GM21619 (cell line): ENCODE data around the gene VPS13C.

ENCODE experiments used
- ATAC-seq: cut with Tn5 transposase; IDR thresholded peaks from one replicate; pipeline ENCODE4 v1.9.1; 2021; ENCODE audit not compliant: unreplicated experiment

Gene VPS13C, protein sequence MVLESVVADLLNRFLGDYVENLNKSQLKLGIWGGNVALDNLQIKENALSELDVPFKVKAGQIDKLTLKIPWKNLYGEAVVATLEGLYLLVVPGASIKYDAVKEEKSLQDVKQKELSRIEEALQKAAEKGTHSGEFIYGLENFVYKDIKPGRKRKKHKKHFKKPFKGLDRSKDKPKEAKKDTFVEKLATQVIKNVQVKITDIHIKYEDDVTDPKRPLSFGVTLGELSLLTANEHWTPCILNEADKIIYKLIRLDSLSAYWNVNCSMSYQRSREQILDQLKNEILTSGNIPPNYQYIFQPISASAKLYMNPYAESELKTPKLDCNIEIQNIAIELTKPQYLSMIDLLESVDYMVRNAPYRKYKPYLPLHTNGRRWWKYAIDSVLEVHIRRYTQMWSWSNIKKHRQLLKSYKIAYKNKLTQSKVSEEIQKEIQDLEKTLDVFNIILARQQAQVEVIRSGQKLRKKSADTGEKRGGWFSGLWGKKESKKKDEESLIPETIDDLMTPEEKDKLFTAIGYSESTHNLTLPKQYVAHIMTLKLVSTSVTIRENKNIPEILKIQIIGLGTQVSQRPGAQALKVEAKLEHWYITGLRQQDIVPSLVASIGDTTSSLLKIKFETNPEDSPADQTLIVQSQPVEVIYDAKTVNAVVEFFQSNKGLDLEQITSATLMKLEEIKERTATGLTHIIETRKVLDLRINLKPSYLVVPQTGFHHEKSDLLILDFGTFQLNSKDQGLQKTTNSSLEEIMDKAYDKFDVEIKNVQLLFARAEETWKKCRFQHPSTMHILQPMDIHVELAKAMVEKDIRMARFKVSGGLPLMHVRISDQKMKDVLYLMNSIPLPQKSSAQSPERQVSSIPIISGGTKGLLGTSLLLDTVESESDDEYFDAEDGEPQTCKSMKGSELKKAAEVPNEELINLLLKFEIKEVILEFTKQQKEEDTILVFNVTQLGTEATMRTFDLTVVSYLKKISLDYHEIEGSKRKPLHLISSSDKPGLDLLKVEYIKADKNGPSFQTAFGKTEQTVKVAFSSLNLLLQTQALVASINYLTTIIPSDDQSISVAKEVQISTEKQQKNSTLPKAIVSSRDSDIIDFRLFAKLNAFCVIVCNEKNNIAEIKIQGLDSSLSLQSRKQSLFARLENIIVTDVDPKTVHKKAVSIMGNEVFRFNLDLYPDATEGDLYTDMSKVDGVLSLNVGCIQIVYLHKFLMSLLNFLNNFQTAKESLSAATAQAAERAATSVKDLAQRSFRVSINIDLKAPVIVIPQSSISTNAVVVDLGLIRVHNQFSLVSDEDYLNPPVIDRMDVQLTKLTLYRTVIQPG (N-terminal part only)

DNA sequence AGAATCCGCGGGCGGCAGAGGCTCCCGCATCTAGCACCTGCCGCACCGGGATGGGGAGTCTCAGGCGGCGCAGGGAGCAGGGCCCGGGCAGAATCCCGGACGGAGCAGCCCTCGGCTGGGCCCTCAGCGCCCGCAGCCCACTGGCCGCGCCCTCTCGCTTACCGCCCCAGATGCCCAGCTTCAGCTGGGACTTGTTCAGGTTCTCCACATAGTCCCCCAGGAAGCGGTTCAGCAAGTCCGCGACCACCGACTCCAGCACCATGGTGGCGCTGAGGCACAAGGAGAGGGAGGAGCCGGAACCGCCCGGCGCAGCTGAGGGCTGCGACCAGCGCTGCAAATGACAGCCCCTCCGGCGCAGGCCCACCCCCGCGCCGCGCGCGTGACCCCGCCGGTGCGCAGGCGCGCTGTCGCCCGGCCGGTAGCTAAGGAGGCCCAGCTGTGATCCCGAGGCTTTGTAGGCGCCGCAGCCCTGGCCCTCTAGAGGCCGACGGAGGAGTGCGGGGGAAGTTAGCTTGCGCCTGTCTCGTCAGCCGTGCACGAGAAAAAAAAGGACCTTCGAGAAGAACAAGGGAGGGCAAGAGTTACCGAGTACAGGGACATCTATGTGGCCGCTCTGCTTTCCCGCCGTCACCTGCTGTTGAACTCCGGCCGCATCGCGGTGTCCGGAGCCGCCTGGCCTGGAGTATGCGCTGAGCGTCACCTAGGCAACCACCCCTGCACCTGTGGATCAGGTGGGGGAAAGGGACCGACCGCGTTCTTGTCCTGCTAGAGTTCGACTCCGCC lies at the start of gene VPS13C:
Gene VPS13C (minus strand): TSS at position 335 of the 783 bp plus-strand sequence. CDS start 73 bp downstream, at position 262.
- ATAC-seq = peak; percentile 76

- no peak for ATAC-seq
These were observed 49.2 kb upstream of the VPS13C start for GRCh38 chr15:62109437-62109836.

DNA sequence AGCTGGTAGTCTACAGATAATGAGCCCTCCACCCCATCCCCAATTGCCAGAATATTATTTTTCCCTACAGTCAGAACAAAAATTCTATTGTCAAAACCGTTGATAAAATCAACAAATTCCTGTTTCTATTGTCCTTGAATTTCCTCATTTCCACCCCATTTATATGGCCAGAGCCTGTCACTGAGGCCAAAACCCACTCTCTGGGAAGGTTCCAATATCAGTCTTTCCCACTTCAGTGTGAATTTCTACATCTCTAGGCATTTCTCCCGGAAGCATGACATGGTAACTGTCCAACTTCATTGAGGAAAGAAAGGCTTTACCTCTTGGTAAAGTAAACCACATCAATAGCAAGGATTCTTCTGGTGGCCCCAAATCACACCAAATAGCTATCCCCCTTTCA lies 48.2 kb upstream of the VPS13C start:
- no peak for ATAC-seq

- no peak for ATAC-seq
These were observed 47.4 kb upstream of the VPS13C start for GRCh38 chr15:62107571-62108121.

DNA sequence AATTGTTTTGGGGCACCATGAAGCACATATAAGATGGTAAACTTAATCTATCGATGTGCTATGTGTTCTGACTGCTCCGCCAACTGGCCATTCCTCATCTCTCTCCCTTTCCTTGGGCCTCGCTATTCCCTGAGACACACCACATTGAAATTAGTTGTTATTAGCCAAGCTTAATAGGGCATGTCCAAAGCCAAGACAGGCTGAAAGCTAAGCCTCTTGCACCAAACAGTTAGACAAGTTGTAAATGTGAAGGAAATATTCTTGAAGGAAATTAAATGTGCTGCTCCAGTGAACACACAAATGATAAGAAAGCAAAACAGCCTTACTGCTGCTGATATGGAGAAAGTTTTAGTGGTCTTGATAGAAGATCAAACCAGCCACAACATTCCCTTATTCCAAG lies 45.8 kb upstream of the VPS13C start:
- ATAC-seq = no peak

DNA sequence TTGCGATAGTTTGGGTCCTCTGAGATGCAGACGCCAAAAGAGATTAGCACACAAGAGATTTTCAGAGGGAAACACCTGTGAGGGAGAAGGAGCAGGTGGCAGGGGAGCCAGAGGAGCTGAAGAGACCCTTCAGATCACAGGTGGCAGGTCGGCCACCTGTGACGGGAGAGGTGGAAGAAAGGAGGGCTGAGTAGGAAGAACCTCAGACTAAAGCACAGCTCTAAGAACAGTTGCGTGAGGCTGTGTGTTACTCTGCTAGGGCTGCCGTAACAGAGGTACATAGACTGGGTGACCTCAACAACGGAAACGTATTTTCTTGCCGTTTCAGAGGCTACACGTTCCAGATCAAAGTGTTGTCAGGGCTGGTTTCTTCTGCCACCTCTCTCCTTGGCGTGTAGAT lies 45.0 kb upstream of the VPS13C start:
- ATAC-seq = no peak

GRCh38 chr15:62104846-62105245 lies 44.6 kb upstream of the VPS13C start:
- no peak for ATAC-seq

- ATAC-seq = no peak
These were observed 44.2 kb upstream of the VPS13C start for GRCh38 chr15:62104401-62104800.

- no peak for ATAC-seq
These were observed 43.2 kb upstream of the VPS13C start for GRCh38 chr15:62103431-62103830.

GRCh38 chr15:62099094-62099601 lies 38.9 kb upstream of the VPS13C start:
- ATAC-seq = no peak

DNA sequence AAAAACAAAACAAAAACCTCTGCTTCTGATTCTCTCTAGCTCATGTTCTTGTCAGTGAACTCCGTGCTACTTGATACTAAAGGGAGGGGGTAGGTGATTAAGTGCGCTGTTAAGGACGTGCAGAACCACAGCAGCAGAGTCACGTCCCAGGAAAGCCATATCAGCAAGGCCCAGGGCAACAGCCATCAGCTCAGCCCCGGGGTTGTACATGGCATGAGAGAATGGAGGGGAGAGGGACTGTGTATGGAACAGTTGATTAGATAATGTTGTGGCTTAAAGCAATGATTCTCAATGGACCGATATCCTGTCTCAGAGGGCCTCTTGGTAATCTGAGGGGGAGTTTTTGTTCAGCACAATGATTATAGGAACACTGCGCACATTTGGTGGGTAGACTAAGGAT lies 34.1 kb upstream of the VPS13C start:
- no peak for ATAC-seq

DNA sequence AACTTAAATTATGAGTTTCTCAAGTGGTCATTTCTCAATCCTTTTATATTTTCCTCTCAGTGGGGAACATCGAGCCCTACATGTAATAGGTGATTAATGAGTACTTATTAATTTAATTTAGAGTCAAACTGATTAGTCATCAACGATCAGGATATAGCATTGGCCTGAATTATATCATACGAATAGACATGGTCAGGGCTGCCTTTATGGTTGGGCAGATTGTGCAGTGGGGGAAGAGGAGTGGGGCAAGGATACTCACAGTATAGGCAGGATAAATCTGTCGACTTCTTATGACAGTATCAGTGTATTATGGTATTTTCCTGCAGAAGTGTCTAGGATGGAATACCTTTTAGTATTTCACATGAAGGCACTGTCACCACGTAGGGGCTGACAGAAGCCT lies 33.6 kb upstream of the VPS13C start:
- no peak for ATAC-seq

DNA sequence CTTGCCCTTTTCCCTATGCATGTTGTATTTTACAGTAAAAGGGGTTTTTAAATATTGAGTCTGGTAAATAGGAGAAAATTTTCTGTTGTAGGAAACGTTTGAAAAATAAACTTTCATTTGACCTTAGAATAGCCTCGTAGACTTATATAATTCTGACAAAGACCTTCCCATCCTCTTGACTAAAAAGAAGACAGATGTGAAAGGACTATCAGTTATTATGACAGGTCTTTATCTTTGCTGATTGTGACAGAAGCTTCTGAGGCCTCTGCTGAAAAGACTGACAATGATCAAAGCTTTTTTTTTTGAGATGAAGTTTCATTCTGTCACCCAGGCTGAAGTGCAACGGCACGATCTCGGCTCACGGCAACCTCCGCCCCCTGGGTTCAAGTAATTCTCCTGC lies 30.7 kb upstream of the VPS13C start:
- ATAC-seq = no peak

DNA sequence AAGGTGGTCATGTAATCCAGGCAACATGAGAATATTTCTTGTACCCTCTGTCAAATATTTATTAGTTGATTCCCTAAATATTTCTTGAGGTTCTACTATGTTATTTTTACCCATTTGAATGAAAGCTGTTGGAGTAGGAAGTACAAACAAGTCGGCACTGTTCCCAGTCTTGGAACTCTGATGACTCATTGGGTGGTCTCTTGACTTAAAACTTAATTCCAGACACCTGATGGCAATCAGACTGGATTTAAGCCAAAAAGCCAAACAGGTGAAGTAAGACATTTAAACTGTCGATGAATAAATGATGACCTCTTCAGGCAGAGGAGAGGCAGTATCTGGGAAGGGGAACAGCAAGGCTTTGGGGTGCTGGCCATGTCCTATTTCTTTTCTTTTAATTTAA lies 29.4 kb upstream of the VPS13C start:
- no peak for ATAC-seq

GRCh38 chr15:62088353-62088693 lies 28.1 kb upstream of the VPS13C start:
- ATAC-seq = no peak

DNA sequence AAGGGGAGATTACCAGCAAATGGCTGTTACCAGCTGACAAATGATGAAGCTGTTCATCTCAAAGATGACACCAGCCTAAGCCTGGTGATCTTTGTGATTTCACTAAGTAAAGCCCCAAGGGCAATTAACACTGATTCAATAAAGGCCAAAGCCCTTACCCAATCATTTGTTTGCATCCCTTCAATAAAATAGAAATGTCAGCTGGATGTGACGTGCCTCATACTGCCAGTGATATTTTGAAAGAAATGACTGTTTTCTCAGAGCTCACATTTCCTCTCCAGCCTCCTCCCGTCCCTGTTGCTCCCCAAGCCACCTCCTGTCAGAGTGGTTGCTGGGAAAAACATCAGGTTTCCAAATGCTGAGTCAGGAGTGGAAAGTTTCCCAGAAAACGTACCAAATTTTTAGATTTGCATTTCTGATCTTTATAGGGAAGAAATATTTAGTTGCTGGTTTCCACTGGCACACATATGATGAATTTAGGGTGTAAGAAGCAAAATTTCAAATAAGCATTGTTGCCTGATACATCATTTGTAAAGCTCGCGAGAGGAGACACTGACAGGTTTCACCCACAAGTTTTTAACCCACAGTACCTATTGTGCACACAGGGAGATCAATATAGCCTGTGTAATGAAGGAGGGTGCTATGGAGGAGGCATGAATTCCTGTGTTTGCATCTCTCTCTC lies 27.6 kb upstream of the VPS13C start:
- ATAC-seq = no peak

GRCh38 chr15:62085740-62086139 lies 25.5 kb upstream of the VPS13C start:
- no peak for ATAC-seq

DNA sequence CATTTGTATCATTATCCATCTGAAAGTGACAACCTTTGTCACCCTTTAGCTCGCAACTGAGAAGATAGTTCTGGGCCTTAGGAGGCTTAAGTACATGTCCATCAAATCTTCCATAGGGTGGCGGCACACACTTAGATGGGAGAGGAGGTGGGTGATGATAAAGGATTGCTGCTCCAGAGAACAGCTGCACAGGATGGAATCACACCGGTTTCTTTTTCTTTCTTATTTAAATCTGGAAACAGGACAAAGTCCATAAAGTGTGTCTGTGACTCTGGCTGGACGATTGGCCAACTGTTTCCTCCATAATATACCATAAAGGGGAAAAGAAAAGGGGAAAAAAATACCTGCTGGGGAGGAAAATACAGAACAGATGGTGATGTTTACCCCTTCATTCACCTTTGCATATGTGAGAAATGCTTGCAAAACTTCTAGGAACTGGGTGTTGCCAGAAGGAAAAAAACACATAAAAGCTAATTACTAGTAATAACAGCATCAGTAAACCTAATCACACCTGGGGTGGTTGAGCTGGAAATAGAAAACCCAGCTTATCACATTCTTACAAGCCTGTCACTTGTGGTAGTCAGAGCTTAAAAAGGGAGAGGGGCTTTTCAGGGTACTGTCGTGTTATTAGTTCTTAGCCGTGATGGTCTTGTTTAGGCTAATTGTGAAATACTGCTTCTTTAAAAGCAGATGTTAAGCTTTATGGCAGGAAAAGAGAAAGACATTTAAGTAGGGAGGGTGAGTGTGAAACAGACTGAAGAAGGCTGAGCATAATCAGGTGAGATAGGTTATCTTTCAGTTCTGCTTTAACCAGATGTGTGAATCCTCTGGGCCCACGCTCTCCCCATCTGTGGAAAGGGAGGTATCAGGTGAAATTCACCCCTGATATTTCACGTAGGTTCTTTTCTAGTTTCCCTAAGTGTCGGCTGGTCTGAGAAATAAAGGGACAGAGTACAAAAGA lies 23.2 kb upstream of the VPS13C start:
- ATAC-seq = no peak
